ENCODE data around the gene OPCML.

DNA sequence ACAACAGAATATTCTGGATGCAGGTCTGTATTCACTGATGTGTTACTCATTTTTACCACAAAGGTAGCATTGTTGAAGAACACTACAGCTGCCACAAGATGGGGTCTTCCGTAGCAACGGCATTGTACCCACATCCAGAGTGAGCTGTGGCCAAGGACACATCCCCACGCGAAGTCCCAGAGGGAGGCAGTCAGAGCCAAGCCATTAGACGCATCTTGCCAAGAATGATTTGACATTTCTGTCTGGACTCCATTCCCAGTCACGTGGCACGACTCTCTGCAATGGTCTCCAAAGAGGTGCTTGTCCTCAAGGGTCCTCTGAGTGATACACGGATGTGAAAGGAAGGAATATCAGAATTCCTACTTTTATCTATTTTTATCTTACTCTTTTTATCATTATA is 15.5 kb downstream of the OPCML start:
- TF ChIP-seq, protein P1, sequence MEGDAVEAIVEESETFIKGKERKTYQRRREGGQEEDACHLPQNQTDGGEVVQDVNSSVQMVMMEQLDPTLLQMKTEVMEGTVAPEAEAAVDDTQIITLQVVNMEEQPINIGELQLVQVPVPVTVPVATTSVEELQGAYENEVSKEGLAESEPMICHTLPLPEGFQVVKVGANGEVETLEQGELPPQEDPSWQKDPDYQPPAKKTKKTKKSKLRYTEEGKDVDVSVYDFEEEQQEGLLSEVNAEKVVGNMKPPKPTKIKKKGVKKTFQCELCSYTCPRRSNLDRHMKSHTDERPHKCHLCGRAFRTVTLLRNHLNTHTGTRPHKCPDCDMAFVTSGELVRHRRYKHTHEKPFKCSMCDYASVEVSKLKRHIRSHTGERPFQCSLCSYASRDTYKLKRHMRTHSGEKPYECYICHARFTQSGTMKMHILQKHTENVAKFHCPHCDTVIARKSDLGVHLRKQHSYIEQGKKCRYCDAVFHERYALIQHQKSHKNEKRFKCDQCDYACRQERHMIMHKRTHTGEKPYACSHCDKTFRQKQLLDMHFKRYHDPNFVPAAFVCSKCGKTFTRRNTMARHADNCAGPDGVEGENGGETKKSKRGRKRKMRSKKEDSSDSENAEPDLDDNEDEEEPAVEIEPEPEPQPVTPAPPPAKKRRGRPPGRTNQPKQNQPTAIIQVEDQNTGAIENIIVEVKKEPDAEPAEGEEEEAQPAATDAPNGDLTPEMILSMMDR (IDR thresholded peaks at IDR 0.05; ENCODE audit: low read depth, low read length, poor library complexity, severe bottlenecking) = no peak
- TF ChIP-seq EZH2phosphoT487 (IDR thresholded peaks at IDR 0.05; ENCODE audit: borderline replicate concordance, low read length) = no peak

Measured in DOHH2 (cell line).